Muscle layer of duodenum (tissue), 2 donors: Measurements from ENCODE around the gene ZNRF1.
"Not testable (repeated sequence)": the region's sequence is repeated elsewhere in the genome, so short reads cannot be mapped to it uniquely, and the experiment has no call there.

Experiments used
- H3K27ac ChIP-seq: one replicate; pipeline ENCODE4 v1.7.0; 2013; ENCODE audit warnings: mild to moderate bottlenecking, low read length
- H3K27me3 ChIP-seq: one replicate; pipeline ENCODE4 v1.7.0; 2013; ENCODE audit warnings: low read depth, mild to moderate bottlenecking, control low read depth, low read length
- H3K36me3 ChIP-seq, 2 donors: one replicate each; pipeline ENCODE4 v1.7.0; 2013; ENCODE audit warnings: low read length in 2 of 2, control low read depth in 1 of 2, mild to moderate bottlenecking in 1 of 2; ENCODE audit not compliant: insufficient read depth in 2 of 2, control insufficient read depth in 1 of 2
- H3K4me1 ChIP-seq, 2 donors: one replicate each; pipeline ENCODE4 v1.7.0; 2013; ENCODE audit warnings: low read length in 2 of 2, mild to moderate bottlenecking in 2 of 2, control low read depth in 1 of 2, moderate library complexity in 1 of 2; ENCODE audit not compliant: insufficient read depth in 2 of 2, control insufficient read depth in 1 of 2
- H3K4me3 ChIP-seq, 2 donors: one replicate each; pipeline ENCODE4 v1.7.0; 2013; ENCODE audit warnings: low read length in 2 of 2, low read depth in 1 of 2, mild to moderate bottlenecking in 1 of 2
- H3K9me3 ChIP-seq, 2 donors: one replicate each; pipeline ENCODE4 v1.7.0; 2013; ENCODE audit warnings: low read length in 2 of 2, control low read depth in 1 of 2, mild to moderate bottlenecking in 1 of 2; ENCODE audit not compliant: control insufficient read depth in 1 of 2
- donor health status: healthy.

Gene ZNRF1

GRCh38 chr16:75019007-75019406, 20.2 kb downstream of the ZNRF1 start:
- H3K9me3 ChIP-seq, result peaks cover 0 to 4% of the 10 kb centered on the region in 2 donors
- H3K27me3 ChIP-seq, result no peaks in the 10 kb centered on the region
- H3K27ac ChIP-seq, result no peak overlapping the region
- H3K36me3 ChIP-seq, result no peaks in the 10 kb centered on the region
- no peak overlapping the region for H3K4me3 ChIP-seq
- H3K4me1 ChIP-seq, result no peaks in the 10 kb centered on the region

GRCh38 chr16:75019586-75019985, 20.8 kb downstream of the ZNRF1 start:
- Histone ChIP-seq H3K27me3 (no peaks in the 10 kb centered on the region), H3K9me3 (peaks cover 0 to 4% of the 10 kb centered on the region in 2 donors), H3K36me3 (no peaks in the 10 kb centered on the region), H3K4me3 (no peak overlapping the region), H3K27ac (no peak overlapping the region), H3K4me1 (no peaks in the 10 kb centered on the region)

DNA sequence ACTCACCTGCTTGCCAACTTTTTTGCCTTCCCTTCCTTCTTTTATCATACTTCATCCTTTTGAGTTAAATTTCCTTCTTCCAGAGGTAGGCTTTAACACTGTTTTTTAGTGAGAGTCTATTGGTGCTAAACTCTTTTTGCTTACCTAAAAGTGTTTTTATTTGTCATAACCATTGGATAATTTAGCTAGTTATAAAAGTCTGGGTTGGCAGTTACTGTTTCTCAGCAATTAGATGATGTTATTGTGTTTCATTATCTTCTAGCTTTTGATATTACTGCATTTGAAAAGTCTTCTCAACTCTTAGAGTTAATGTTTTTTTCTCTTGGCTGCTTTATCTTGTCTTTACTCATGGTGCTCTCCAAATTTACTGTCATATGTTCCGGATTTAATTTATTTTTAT, 22.6 kb downstream of the ZNRF1 start:
- H3K9me3 ChIP-seq, result peaks cover 0 to 4% of the 10 kb centered on the region in 2 donors
- no peaks in the 10 kb centered on the region for H3K27me3 ChIP-seq
- no peak overlapping the region for H3K4me3 ChIP-seq
- H3K27ac ChIP-seq, result no peak overlapping the region
- H3K36me3 ChIP-seq, result no peaks in the 10 kb centered on the region
- H3K4me1 ChIP-seq, result peaks cover 0 to 4% of the 10 kb centered on the region in 2 donors

DNA sequence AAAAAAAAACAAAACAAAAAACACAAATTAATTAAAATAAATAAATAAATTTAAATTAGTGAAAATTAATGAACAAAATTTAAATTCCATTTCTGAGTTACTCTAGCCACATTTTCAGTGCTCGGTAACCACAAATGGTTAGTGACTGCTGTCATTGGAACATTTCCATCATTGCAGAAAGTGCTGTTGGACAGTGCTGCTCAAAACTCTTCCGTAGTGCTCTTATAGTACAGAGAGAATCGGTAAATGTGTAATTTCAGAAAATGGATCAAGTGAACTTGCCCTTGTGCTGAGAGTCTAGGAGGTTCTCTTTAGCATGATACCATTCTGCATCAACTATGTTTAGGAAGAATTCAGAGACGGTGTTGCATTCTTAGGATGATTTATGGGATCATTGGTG, 23.7 kb downstream of the ZNRF1 start:
- no peaks in the 10 kb centered on the region for H3K27me3 ChIP-seq
- peaks cover 0 to 4% of the 10 kb centered on the region in 2 donors for H3K4me1 ChIP-seq
- H3K4me3 ChIP-seq, result no peak overlapping the region
- H3K36me3 ChIP-seq, result no peaks in the 10 kb centered on the region
- H3K27ac ChIP-seq, result no peak overlapping the region
- H3K9me3 ChIP-seq, result peaks cover 0 to 4% of the 10 kb centered on the region in 2 donors

DNA sequence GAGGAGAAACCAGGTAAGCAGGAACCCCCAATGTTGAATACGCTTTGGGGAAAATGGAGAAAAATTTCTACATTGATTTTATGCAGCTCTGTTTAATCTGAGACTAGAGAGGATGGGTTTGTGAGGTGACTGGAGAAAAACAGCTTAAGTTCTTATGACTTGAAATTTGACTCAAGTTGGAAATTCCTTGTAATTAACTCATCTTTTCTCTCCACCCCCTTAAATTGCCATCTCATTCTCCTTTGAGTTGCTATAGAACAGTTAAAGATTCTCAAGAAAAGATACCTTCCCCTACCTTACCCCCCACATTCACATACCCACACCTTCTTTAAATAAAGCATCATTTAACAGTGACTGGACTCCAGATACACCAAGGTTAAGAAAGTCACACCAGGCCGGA, 24.2 kb downstream of the ZNRF1 start:
- Histone ChIP-seq H3K27ac (no peak overlapping the region), H3K4me1 (peaks cover 0 to 4% of the 10 kb centered on the region in 2 donors), H3K4me3 (no peak overlapping the region), H3K27me3 (no peaks in the 10 kb centered on the region), H3K36me3 (no peaks in the 10 kb centered on the region), H3K9me3 (peaks cover 0 to 4% of the 10 kb centered on the region in 2 donors)

DNA sequence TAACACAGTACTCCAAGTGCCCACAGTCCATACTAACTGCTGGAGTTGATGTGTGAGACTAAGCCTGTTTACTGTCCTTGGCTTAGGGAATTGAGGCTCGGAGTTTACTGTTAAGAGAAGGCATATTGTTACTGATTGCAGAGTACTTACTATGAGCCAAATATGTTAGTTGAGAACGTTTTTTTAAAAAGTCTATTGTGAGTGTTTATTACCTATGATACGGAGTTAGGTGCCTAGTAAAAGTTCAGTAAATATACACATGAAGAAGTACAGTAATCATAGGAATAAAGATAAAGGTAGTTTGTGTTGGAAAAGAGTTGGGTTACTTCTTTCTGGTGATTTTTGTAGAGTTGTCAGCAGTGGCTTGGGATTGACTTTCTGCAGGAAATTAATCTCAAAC, 25.4 kb downstream of the ZNRF1 start:
- Histone ChIP-seq H3K9me3 (peaks cover 0 to 4% of the 10 kb centered on the region in 2 donors), H3K27ac (no peak overlapping the region), H3K27me3 (no peaks in the 10 kb centered on the region), H3K4me1 (peaks cover 0 to 4% of the 10 kb centered on the region in 2 donors), H3K4me3 (no peak overlapping the region), H3K36me3 (no peaks in the 10 kb centered on the region)

DNA sequence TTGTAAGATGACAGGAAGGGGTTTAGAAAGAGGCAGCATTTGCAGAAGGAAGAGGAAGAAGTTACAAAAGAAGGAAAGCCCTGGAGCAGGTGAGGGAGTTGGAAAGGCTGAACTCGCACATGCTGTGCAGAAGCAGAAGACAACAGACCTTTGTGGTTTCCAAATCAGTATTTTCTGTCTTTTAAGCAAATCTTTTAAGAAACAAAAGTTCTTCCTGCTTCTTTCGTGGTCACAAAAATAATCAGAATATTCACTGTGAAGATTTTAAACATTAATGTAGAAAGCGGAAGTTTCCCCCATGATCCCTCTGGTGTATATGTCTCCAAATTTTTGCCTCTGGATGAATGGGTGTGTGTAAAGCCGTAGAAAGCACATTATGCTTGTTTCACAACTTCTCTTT, 25.8 kb downstream of the ZNRF1 start:
- H3K27ac ChIP-seq, result no peak overlapping the region
- no peaks in the 10 kb centered on the region for H3K36me3 ChIP-seq
- H3K27me3 ChIP-seq, result no peaks in the 10 kb centered on the region
- peaks cover 0 to 4% of the 10 kb centered on the region in 2 donors for H3K9me3 ChIP-seq
- peaks cover 0 to 4% of the 10 kb centered on the region in 2 donors for H3K4me1 ChIP-seq
- no peak overlapping the region for H3K4me3 ChIP-seq

DNA sequence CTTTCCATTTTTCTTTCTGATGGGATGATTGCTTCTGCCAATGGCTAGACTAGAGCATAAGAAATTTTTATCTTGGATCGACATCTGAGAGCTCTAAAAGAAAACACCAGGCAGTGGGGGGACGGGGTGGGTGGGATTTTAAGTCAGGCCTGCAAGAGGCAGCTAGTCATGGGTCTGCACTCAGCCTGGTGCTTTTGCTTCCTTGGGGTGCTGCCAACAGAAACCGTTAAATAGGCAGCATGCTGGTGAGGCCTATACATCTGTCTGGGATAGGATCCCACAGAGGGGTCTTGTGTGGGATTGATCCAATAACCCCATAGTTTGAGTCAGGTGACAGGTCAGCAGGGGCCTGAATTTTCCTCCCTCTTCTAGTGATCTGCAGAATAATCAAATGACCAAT, 26.9 kb downstream of the ZNRF1 start:
- Histone ChIP-seq H3K27me3 (no peaks in the 10 kb centered on the region), H3K36me3 (no peaks in the 10 kb centered on the region), H3K27ac (peak overlapping the region; percentile 69), H3K4me3 (no peak overlapping the region), H3K4me1 (peaks cover 0 to 4% of the 10 kb centered on the region in 2 donors), H3K9me3 (peaks cover 0 to 4% of the 10 kb centered on the region in 2 donors)

GRCh38 chr16:75026239-75026891, 27.5 kb downstream of the ZNRF1 start:
- not testable (repeated sequence) for H3K27me3 ChIP-seq, H3K9me3 ChIP-seq, H3K4me3 ChIP-seq, H3K4me1 ChIP-seq, H3K36me3 ChIP-seq
- H3K27ac ChIP-seq, result peak overlapping the region; percentile 40

DNA sequence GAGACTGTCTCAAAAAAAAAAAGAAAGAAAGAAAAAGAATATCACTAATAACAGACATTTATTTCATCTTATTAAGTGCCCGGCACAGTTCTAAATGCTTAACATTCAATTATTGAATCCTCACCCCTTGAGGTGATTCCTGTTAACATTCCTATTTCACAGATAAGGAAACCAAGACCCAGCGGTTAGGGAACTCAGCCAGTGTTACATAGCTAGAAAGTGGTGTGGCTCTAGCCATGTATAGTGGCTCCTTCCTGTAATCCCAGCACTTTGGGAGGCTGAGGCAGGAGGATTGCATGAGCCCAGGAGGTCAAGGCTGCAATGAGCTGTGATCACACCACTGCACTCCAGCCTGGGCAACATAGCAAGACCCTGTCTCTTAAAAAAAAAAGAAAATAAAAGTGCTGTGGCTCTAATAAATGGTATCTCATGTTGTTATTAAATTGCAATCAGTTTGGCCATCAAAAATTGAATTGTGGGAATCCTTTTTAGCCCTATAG, 28.1 kb downstream of the ZNRF1 start:
- Histone ChIP-seq H3K36me3 (no peaks in the 10 kb centered on the region), H3K27ac (peak overlapping the region; percentile 40), H3K27me3 (no peaks in the 10 kb centered on the region)

GRCh38 chr16:75027520-75028300, 28.9 kb downstream of the ZNRF1 start:
- Histone ChIP-seq H3K4me3 (no peak overlapping the region), H3K27ac (no peak overlapping the region), H3K4me1 (peaks cover 0 to 4% of the 10 kb centered on the region in 2 donors), H3K27me3 (no peaks in the 10 kb centered on the region), H3K36me3 (no peaks in the 10 kb centered on the region), H3K9me3 (no peaks in the 10 kb centered on the region)

More for the DNA sequence above, 28.1 kb downstream of the ZNRF1 start:
- peaks cover 0 to 4% of the 10 kb centered on the region in 2 donors for H3K4me1 ChIP-seq
- H3K9me3 ChIP-seq, result no peaks in the 10 kb centered on the region
- H3K4me3 ChIP-seq, result no peak overlapping the region
